Panc1 (cell line): ENCODE measurements around the gene RHPN2. TPM values are rescaled to one million over a fixed set of nuclear protein-coding genes. Genes with fewer than 3 reads are reported as not detected.
A peak's percentile ranks its signal among the peaks of the same experiment; 100 is the strongest.
"Not testable (repeated sequence)": the region's sequence is repeated elsewhere in the genome, so short reads cannot be mapped to it uniquely, and the experiment has no call there.

Source experiments
- ATAC-seq: fragments of 200-7000 bp; cut with Tn5 transposase; 2 replicates; pipeline ENCODE4 v1.9.1; 2020; ENCODE audit warnings: mild to moderate bottlenecking, moderate library complexity
- BruUV-seq: library from RNA; stranded (reverse); fragments of 400-500 nt; replicated peaks from 2 replicates; lab custom pipeline; 2021; lab: Mats Ljungman, UMichigan
- CTCF ChIA-PET: fragments of 300-600 bp; sonication (Branson Sonifier 250); formaldehyde crosslinking; loops from one replicate; lab custom pipeline; 2022; ENCODE audit warnings: antibody characterized with exemption; lab: Charles Lee
- POLR2A ChIA-PET: fragments of 300-600 bp; sonication (Branson Sonifier 250); formaldehyde crosslinking; loops from one replicate; lab custom pipeline; 2022; ENCODE audit warnings: antibody characterized with exemption; lab: Charles Lee
- DNase-seq: peaks from one replicate; pipeline ENCODE4 v3.0.0-alpha.2; 2010; ENCODE audit warnings: low read depth, low spot score
- H3K27ac ChIP-seq: 2 replicates; pipeline ENCODE4 v1.5.1; 2011; ENCODE audit warnings: mild to moderate bottlenecking, low read length, inconsistent platforms
- H3K27me3 ChIP-seq: fragments of 200-500 bp; sonication (Bioruptor generic); 2 replicates; pipeline ENCODE4 v1.6.0; 2014; ENCODE audit warnings: low read length, inconsistent platforms; ENCODE audit not compliant: control insufficient read depth, insufficient read depth
- H3K36me3 ChIP-seq: fragments of 200-500 bp; sonication (Bioruptor generic); 2 replicates; pipeline ENCODE4 v1.5.1; 2014; ENCODE audit warnings: inconsistent platforms, mild to moderate bottlenecking, low read length, moderate library complexity; ENCODE audit not compliant: control insufficient read depth, insufficient read depth
- H3K4me1 ChIP-seq: 2 replicates; pipeline ENCODE4 v1.5.1; 2011; ENCODE audit warnings: inconsistent platforms, mild to moderate bottlenecking, low read length, moderate library complexity; ENCODE audit not compliant: control insufficient read depth, insufficient read depth
- H3K4me3 ChIP-seq, 2 experiments: 2 replicates each; pipeline ENCODE4 v1.5.1; 2011 to 2012; ENCODE audit warnings: low read depth in 2 of 2, low read length in 2 of 2, mild to moderate bottlenecking in 2 of 2, inconsistent platforms in 1 of 2, moderate library complexity in 1 of 2
- H3K9me3 ChIP-seq: fragments of 200-500 bp; sonication (Bioruptor generic); 2 replicates; pipeline ENCODE4 v1.5.1; 2014; ENCODE audit warnings: low read depth, mild to moderate bottlenecking, inconsistent platforms, low read length, moderate library complexity; ENCODE audit not compliant: control insufficient read depth, insufficient read depth
- CTCF ChIP-seq: fragments of 450-650 bp; IDR thresholded peaks from 2 replicates; pipeline ENCODE4 v1.5.1; 2017; ENCODE audit warnings: mild to moderate bottlenecking
- POLR2AphosphoS5 ChIP-seq: IDR thresholded peaks from 2 replicates; pipeline ENCODE4 v1.6.1; 2012; ENCODE audit warnings: mild to moderate bottlenecking, low read depth, low read length, moderate library complexity
- SIN3A ChIP-seq: IDR thresholded peaks from 2 replicates; pipeline ENCODE4 v1.6.1; 2012; ENCODE audit warnings: low read depth, mild to moderate bottlenecking, low read length, moderate library complexity, borderline replicate concordance; ENCODE audit not compliant: insufficient read depth
- TCF7L2 ChIP-seq: IDR thresholded peaks from 2 replicates; pipeline ENCODE4 v1.6.1; 2011; ENCODE audit warnings: mild to moderate bottlenecking, low read depth, low read length, inconsistent platforms
- in situ Hi-C: cut with HindIII; loops from 2 replicates; pipeline ENCODE4 v1.10.0; 2016; ENCODE audit warnings: low sequenced_read_pairs, low pct_unique_long_range_greater_than_20kb
- intact Hi-C: fragments of 100-400 bp; cut with micrococcal nuclease; formaldehyde crosslinking; loops from one replicate; pipeline ENCODE4 v1.10.0; 2022; ENCODE audit not compliant: unreplicated experiment
- total RNA-seq: library from RNA; stranded (reverse); gene quantifications from one replicate; pipeline ENCODE4 v1.2.1, GENCODE V29; 2021; ENCODE audit not compliant: unreplicated experiment
- TF ChIP-seq, protein P1 (sequence below), 2 experiments: IDR thresholded peaks; 2 replicates each; pipeline ENCODE4 v1.6.1; 2011 to 2012; ENCODE audit warnings: low read depth in 2 of 2, control low read depth in 1 of 2, low read length in 1 of 2, mild to moderate bottlenecking in 1 of 2, moderate library complexity in 1 of 2; ENCODE audit not compliant: insufficient read depth in 1 of 2

RHPN2 gene
- total RNA-seq, 1 experiment from 2014 or later = 227 TPM

- H3K4me1 ChIP-seq = no peaks in the 10 kb centered on the region
- in situ Hi-C loops (no loop called here), intact Hi-C loops (no loop called here)
- no peak for DNase-seq
- no peak overlapping the region for H3K27ac ChIP-seq
- no TSS peak for BruUV-seq
- CTCF ChIA-PET = no interaction called here
- H3K9me3 ChIP-seq = no peaks in the 10 kb centered on the region
- TF ChIP-seq TCF7L2 = no peak
- TF ChIP-seq, protein P1, sequence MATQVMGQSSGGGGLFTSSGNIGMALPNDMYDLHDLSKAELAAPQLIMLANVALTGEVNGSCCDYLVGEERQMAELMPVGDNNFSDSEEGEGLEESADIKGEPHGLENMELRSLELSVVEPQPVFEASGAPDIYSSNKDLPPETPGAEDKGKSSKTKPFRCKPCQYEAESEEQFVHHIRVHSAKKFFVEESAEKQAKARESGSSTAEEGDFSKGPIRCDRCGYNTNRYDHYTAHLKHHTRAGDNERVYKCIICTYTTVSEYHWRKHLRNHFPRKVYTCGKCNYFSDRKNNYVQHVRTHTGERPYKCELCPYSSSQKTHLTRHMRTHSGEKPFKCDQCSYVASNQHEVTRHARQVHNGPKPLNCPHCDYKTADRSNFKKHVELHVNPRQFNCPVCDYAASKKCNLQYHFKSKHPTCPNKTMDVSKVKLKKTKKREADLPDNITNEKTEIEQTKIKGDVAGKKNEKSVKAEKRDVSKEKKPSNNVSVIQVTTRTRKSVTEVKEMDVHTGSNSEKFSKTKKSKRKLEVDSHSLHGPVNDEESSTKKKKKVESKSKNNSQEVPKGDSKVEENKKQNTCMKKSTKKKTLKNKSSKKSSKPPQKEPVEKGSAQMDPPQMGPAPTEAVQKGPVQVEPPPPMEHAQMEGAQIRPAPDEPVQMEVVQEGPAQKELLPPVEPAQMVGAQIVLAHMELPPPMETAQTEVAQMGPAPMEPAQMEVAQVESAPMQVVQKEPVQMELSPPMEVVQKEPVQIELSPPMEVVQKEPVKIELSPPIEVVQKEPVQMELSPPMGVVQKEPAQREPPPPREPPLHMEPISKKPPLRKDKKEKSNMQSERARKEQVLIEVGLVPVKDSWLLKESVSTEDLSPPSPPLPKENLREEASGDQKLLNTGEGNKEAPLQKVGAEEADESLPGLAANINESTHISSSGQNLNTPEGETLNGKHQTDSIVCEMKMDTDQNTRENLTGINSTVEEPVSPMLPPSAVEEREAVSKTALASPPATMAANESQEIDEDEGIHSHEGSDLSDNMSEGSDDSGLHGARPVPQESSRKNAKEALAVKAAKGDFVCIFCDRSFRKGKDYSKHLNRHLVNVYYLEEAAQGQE (IDR thresholded peaks at IDR 0.05; ENCODE audit: insufficient read depth in 1 of 2, low read depth in 2 of 2, low read length in 1 of 2) = no peak
- TF ChIP-seq POLR2AphosphoS5 = no peak
- TF ChIP-seq SIN3A = no peak
- TF ChIP-seq CTCF = no peak
- no peaks in the 10 kb centered on the region for H3K27me3 ChIP-seq
- H3K36me3 ChIP-seq = peaks cover 19% of the 10 kb centered on the region
- POLR2A ChIA-PET = no interaction called here
- no peak overlapping the region for H3K4me3 ChIP-seq
- no peak for ATAC-seq
Observed at GRCh38 chr19:33005440-33005839, 59.2 kb downstream of the RHPN2 start.

- DNase-seq, H3K4me3 ChIP-seq, in situ Hi-C loops, H3K27me3 ChIP-seq, H3K4me1 ChIP-seq, CTCF ChIA-PET, H3K27ac ChIP-seq, ATAC-seq, intact Hi-C loops, POLR2A ChIA-PET, H3K9me3 ChIP-seq: not testable (repeated sequence)
- H3K36me3 ChIP-seq = peaks cover 20% of the 10 kb centered on the region
- TSS peak; percentile 26 for BruUV-seq
Observed at GRCh38 chr19:33003424-33004024, 61.2 kb downstream of the RHPN2 start.

GRCh38 chr19:33002126-33002865 is 62.4 kb downstream of the RHPN2 start:
- H3K27ac ChIP-seq, H3K27me3 ChIP-seq, ATAC-seq, H3K4me1 ChIP-seq, H3K9me3 ChIP-seq, BruUV-seq, POLR2A ChIA-PET, H3K4me3 ChIP-seq, CTCF ChIA-PET, DNase-seq, in situ Hi-C loops, intact Hi-C loops: not testable (repeated sequence)
- peaks cover 24% of the 10 kb centered on the region for H3K36me3 ChIP-seq
